ENCODE results near the gene NUP85.

GRCh38 chr17:75265614-75266315 lies 60.3 kb downstream of the NUP85 start:
- TF ChIP-seq CTCF (conservative IDR thresholded peaks at IDR 0.05; ENCODE audit: low read length) (no peak), EZH2phosphoT487 (IDR thresholded peaks at IDR 0.05; ENCODE audit: borderline replicate concordance, low read depth, low read length) (no peak)
